HCT116 (cell line): ENCODE data around the gene PAK6.

Experiments used
- EGR1 ChIP-seq: IDR thresholded peaks from 2 replicates; pipeline ENCODE4 v1.6.1; 2012; ENCODE audit warnings: low read depth
- EZH2 ChIP-seq: fragments of 200-600 bp; sonication (generic); IDR thresholded peaks from 2 replicates; pipeline ENCODE4 v1.6.1; 2017; ENCODE audit warnings: antibody characterized with exemption, mixed run types
- EZH2phosphoT487 ChIP-seq: fragments of 200-600 bp; IDR thresholded peaks from 2 replicates; pipeline ENCODE4 v1.6.1; 2018; ENCODE audit warnings: antibody characterized with exemption, borderline replicate concordance
- POLR2A ChIP-seq: IDR thresholded peaks from 2 replicates; pipeline ENCODE4 v1.7.0; 2011; ENCODE audit warnings: borderline replicate concordance; ENCODE audit not compliant: insufficient read depth, insufficient read length; ENCODE audit errors: extremely low read depth
- POLR2AphosphoS5 ChIP-seq: IDR thresholded peaks from 2 replicates; pipeline ENCODE4 v1.6.1; 2011; ENCODE audit warnings: mild to moderate bottlenecking, low read depth, low read length, moderate library complexity
- RAD21 ChIP-seq: IDR thresholded peaks from 2 replicates; pipeline ENCODE4 v1.6.1; 2012; ENCODE audit warnings: low read depth, mild to moderate bottlenecking
- SIN3A ChIP-seq: IDR thresholded peaks from 2 replicates; pipeline ENCODE4 v1.6.1; 2012; ENCODE audit warnings: low read depth
- SRF ChIP-seq: IDR thresholded peaks from 2 replicates; pipeline ENCODE4 v1.6.1; 2012; ENCODE audit warnings: low read depth
- YY1 ChIP-seq: IDR thresholded peaks from 2 replicates; pipeline ENCODE4 v1.6.1; 2011; ENCODE audit warnings: low read length, low read depth, moderate library complexity, mild to moderate bottlenecking; ENCODE audit not compliant: insufficient replicate concordance; ENCODE audit errors: extremely low read depth
- TF ChIP-seq, protein P1 (sequence below), 3 experiments: fragments of 200-600 bp in 1 of 3; sonication (generic) in 1 of 3; IDR thresholded peaks in 2 of 3; conservative IDR thresholded peaks in 1 of 3; 2 replicates each; pipeline ENCODE4 v1.5.1; 2012 to 2017; ENCODE audit warnings: low read depth in 2 of 3, low read length in 2 of 3, antibody characterized with exemption in 1 of 3, borderline replicate concordance in 1 of 3, control low read depth in 1 of 3, mild to moderate bottlenecking in 1 of 3, mixed read lengths in 1 of 3, mixed run types in 1 of 3, moderate library complexity in 1 of 3; ENCODE audit not compliant: insufficient read depth in 1 of 3
- TF ChIP-seq, protein P2 (sequence below): IDR thresholded peaks from 2 replicates; pipeline ENCODE4 v1.6.1; 2011; ENCODE audit warnings: mild to moderate bottlenecking, low read length, moderate library complexity; ENCODE audit not compliant: insufficient replicate concordance; ENCODE audit errors: extremely low read depth

DNA sequence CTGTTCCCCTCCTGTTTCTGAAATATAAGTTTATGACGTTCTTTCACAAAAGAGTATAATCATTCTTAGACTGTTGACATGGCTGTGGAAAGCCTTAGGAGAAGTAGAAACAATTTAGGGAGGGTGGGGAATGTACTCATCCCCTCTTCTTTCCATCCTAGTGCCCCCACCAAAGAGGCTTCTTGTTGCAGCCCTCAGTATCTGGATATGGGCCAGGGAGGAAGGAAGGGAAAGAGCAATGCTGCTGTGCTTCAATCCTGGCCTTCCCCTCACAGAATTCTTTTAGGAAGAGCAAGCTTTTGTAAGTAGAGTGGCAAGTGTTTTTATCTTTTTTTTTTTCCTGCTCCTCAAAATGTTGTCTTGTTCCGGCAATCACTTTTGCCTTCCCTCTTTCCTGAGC lies 86.3 kb downstream of the PAK6 start:
- TF ChIP-seq, protein P1, sequence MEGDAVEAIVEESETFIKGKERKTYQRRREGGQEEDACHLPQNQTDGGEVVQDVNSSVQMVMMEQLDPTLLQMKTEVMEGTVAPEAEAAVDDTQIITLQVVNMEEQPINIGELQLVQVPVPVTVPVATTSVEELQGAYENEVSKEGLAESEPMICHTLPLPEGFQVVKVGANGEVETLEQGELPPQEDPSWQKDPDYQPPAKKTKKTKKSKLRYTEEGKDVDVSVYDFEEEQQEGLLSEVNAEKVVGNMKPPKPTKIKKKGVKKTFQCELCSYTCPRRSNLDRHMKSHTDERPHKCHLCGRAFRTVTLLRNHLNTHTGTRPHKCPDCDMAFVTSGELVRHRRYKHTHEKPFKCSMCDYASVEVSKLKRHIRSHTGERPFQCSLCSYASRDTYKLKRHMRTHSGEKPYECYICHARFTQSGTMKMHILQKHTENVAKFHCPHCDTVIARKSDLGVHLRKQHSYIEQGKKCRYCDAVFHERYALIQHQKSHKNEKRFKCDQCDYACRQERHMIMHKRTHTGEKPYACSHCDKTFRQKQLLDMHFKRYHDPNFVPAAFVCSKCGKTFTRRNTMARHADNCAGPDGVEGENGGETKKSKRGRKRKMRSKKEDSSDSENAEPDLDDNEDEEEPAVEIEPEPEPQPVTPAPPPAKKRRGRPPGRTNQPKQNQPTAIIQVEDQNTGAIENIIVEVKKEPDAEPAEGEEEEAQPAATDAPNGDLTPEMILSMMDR (IDR thresholded peaks at IDR 0.05 in 2 of 3, conservative IDR thresholded peaks at IDR 0.05 in 1 of 3; ENCODE audit: borderline replicate concordance in 1 of 3, insufficient read depth in 1 of 3, low read depth in 2 of 3, low read length in 2 of 3) = no peak
- TF ChIP-seq EGR1 = no peak
- TF ChIP-seq EZH2phosphoT487 = no peak
- TF ChIP-seq SIN3A = no peak
- TF ChIP-seq EZH2 = no peak
- no peak for TF ChIP-seq POLR2A
- TF ChIP-seq, protein P2, sequence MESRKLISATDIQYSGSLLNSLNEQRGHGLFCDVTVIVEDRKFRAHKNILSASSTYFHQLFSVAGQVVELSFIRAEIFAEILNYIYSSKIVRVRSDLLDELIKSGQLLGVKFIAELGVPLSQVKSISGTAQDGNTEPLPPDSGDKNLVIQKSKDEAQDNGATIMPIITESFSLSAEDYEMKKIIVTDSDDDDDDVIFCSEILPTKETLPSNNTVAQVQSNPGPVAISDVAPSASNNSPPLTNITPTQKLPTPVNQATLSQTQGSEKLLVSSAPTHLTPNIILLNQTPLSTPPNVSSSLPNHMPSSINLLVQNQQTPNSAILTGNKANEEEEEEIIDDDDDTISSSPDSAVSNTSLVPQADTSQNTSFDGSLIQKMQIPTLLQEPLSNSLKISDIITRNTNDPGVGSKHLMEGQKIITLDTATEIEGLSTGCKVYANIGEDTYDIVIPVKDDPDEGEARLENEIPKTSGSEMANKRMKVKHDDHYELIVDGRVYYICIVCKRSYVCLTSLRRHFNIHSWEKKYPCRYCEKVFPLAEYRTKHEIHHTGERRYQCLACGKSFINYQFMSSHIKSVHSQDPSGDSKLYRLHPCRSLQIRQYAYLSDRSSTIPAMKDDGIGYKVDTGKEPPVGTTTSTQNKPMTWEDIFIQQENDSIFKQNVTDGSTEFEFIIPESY = no peak
- TF ChIP-seq RAD21 = no peak
- no peak for TF ChIP-seq SRF
- no peak for TF ChIP-seq YY1
- no peak for TF ChIP-seq POLR2AphosphoS5
